Breast epithelium (tissue), 4 donors: Measurements from ENCODE around the gene SPRYD7. TPM values are rescaled to one million over a fixed set of nuclear protein-coding genes. Genes with fewer than 3 reads are reported as not detected.

Source experiments
- DNase-seq, 2 donors: peaks; one replicate each; pipeline ENCODE4 v3.0.0-alpha.2; 2019; ENCODE audit warnings: low spot score in 2 of 2
- H3K27ac ChIP-seq, 2 donors: fragments of 200-600 bp; sonication (generic) in 1 of 2; one replicate each; pipeline ENCODE4 v1.5.1; 2016 to 2019; ENCODE audit warnings: mild to moderate bottlenecking in 1 of 2
- H3K27me3 ChIP-seq, 2 donors: fragments of 200-600 bp; sonication (generic) in 1 of 2; one replicate each; pipeline versions ENCODE4 v1.5.1 to v1.6.0; 2017 to 2019; ENCODE audit warnings: control low read depth in 1 of 2, mild to moderate bottlenecking in 1 of 2
- H3K36me3 ChIP-seq: fragments of 200-600 bp; one replicate; pipeline ENCODE4 v1.5.1; 2019
- H3K4me1 ChIP-seq, 2 donors: fragments of 200-600 bp; sonication (generic); one replicate each; pipeline ENCODE4 v1.5.1; 2016 to 2019; ENCODE audit warnings: control low read depth in 1 of 2
- H3K4me3 ChIP-seq, 3 donors: fragments of 200-600 bp; sonication (generic); 1 replicate in 2 of 3; 2 replicates in 1 of 3; pipeline ENCODE4 v1.5.1; 2016 to 2019; ENCODE audit warnings: mild to moderate bottlenecking in 3 of 3, moderate library complexity in 2 of 3
- H3K9me3 ChIP-seq, 2 donors: fragments of 200-600 bp; sonication (generic) in 1 of 2; one replicate each; pipeline ENCODE4 v1.5.1; 2016 to 2019; ENCODE audit warnings: control low read depth in 1 of 2
- POLR2A ChIP-seq: fragments of 450-650 bp; IDR thresholded peaks from one replicate; pipeline ENCODE4 v1.6.1; 2016; ENCODE audit warnings: antibody characterized with exemption, mild to moderate bottlenecking, moderate library complexity
- POLR2AphosphoS5 ChIP-seq, 3 donors: sonication (generic); formaldehyde crosslinking; IDR thresholded peaks; one replicate each; pipeline ENCODE4 v1.6.1; 2017; ENCODE audit warnings: antibody characterized with exemption in 3 of 3
- intact Hi-C: fragments of 100-400 bp; cut with DNase I; formaldehyde crosslinking; loops from one replicate; pipeline ENCODE4 v1.15.1; 2023; ENCODE audit warnings: low total_unique reads
- total RNA-seq, 3 donors: library from RNA; depleted of rRNA; stranded (reverse); fragments of >200 nt; gene quantifications; one replicate each; pipeline ENCODE4 v1.1.0, GENCODE V29; 2016
- TF ChIP-seq, protein P1 (sequence below), 3 donors: fragments of 450-650 bp; IDR thresholded peaks; one replicate each; pipeline ENCODE4 v1.5.1; 2016 to 2017; ENCODE audit warnings: antibody characterized with exemption in 3 of 3, mild to moderate bottlenecking in 3 of 3, moderate library complexity in 3 of 3

Gene SPRYD7
- total RNA-seq, 3 donors from 2014 or later: 3.0 to 6.1 (median 3.9) TPM

DNA sequence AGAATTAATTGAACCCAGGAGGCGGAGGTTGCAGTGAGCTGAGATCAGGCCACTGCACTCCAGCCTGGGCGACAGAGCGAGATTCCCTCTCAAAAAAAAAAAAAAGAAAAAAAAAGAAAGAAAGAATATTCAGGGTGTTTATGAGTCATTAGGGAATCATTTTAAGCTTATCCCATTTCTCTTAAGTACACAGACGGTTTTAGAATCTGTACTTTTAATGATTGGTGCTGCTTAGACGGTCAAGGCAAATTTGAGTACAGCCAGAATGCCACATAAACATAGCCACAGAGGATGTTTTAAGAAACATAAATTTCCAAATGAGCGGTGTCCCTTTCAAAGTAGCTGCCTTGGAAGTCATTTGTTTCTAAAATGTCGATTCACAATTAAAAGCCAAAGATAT lies 2.6 kb downstream of the SPRYD7 start:
- no peak overlapping the region for H3K4me3 ChIP-seq
- H3K4me1 ChIP-seq: no peaks in the 10 kb centered on the region
- no peaks in the 10 kb centered on the region for H3K36me3 ChIP-seq

DNA sequence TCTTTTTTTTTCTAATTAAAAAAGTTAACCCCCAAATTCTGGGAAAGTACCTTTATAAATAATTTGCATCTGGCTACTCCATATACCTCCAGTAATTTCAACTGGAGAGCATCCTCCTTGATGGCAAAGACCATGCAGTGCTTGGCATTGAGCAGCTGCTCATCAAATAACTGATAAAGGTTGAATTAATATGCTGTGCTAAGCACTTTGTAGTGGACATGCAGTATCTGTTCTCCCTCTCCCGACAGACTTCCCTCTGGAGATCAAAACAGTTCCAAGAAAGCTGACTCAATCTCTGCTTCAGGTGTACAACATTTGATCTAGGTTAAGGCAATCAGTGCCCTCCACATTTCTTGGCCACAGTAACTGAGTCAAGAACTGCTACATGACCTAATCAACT lies 3.3 kb downstream of the SPRYD7 start:
- Histone ChIP-seq H3K9me3 (no peaks in the 10 kb centered on the region), H3K4me3 (no peak overlapping the region), H3K27me3 (no peaks in the 10 kb centered on the region), H3K27ac (no peak overlapping the region), H3K4me1 (no peaks in the 10 kb centered on the region), H3K36me3 (no peaks in the 10 kb centered on the region)
- no peak for DNase-seq
- intact Hi-C loops: no loop called here
- no peak for TF ChIP-seq POLR2AphosphoS5 (IDR thresholded peaks at IDR 0.05)

More for the DNA sequence above, 2.6 kb downstream of the SPRYD7 start:
- Histone ChIP-seq H3K27me3 (no peaks in the 10 kb centered on the region), H3K27ac (no peak overlapping the region), H3K9me3 (no peaks in the 10 kb centered on the region)
- TF ChIP-seq, protein P1, sequence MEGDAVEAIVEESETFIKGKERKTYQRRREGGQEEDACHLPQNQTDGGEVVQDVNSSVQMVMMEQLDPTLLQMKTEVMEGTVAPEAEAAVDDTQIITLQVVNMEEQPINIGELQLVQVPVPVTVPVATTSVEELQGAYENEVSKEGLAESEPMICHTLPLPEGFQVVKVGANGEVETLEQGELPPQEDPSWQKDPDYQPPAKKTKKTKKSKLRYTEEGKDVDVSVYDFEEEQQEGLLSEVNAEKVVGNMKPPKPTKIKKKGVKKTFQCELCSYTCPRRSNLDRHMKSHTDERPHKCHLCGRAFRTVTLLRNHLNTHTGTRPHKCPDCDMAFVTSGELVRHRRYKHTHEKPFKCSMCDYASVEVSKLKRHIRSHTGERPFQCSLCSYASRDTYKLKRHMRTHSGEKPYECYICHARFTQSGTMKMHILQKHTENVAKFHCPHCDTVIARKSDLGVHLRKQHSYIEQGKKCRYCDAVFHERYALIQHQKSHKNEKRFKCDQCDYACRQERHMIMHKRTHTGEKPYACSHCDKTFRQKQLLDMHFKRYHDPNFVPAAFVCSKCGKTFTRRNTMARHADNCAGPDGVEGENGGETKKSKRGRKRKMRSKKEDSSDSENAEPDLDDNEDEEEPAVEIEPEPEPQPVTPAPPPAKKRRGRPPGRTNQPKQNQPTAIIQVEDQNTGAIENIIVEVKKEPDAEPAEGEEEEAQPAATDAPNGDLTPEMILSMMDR (IDR thresholded peaks at IDR 0.05): no peak
- TF ChIP-seq POLR2AphosphoS5 (IDR thresholded peaks at IDR 0.05): no peak
- no peak for TF ChIP-seq POLR2A
- intact Hi-C loops: no loop called here
- DNase-seq: no peak

DNA sequence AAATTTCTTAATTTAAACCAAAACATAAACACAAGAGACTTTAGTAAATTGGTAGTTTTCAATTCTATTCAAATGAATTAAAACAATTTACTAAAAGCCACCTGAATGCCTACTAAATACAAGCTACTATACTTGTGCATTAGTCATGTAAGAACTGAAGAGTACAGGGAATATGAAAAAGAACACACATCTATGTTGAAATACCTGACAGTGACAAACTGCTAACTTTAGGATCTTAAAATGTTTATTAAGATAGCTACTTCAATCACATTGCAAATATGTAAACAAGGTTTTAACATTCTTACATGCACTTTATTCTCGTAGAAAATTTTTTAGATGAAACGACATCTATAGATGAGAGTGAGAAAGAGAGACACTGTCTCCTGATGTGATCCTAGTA lies 4.1 kb downstream of the SPRYD7 start:
- H3K27ac ChIP-seq: no peak overlapping the region
- no peaks in the 10 kb centered on the region for H3K4me1 ChIP-seq
- no peak for DNase-seq
- H3K36me3 ChIP-seq: no peaks in the 10 kb centered on the region
- no peaks in the 10 kb centered on the region for H3K9me3 ChIP-seq
- no peak for TF ChIP-seq POLR2A
- TF ChIP-seq, protein P1 (IDR thresholded peaks at IDR 0.05): no peak
- no peak for TF ChIP-seq POLR2AphosphoS5 (IDR thresholded peaks at IDR 0.05)
- H3K4me3 ChIP-seq: no peak overlapping the region
- intact Hi-C loops: no loop called here
- no peaks in the 10 kb centered on the region for H3K27me3 ChIP-seq

DNA sequence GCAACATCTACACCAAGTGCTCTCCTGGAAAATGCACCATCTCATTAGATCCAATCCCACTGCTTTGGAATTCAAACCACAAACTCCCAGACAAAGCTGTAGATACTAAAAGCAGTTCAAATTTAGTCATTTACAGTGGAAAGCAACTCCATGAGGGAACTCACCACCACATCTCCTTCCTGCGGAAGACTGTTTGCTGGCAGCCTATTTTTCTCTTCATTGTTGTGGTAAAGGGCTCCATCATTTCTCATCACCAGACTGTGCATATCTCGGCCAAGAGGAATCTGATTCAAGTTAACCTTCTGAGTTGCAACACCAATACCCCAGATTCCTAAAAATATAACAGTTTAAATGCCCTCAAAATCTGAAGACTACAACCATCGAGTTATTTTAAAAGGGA lies 8.4 kb downstream of the SPRYD7 start:
- Histone ChIP-seq H3K27me3 (no peaks in the 10 kb centered on the region), H3K9me3 (no peaks in the 10 kb centered on the region), H3K27ac (no peak overlapping the region), H3K36me3 (no peaks in the 10 kb centered on the region), H3K4me1 (no peaks in the 10 kb centered on the region), H3K4me3 (no peak overlapping the region)
- DNase-seq: no peak
- intact Hi-C loops: no loop called here
- TF ChIP-seq, protein P1 (IDR thresholded peaks at IDR 0.05): no peak
- no peak for TF ChIP-seq POLR2AphosphoS5 (IDR thresholded peaks at IDR 0.05)

DNA sequence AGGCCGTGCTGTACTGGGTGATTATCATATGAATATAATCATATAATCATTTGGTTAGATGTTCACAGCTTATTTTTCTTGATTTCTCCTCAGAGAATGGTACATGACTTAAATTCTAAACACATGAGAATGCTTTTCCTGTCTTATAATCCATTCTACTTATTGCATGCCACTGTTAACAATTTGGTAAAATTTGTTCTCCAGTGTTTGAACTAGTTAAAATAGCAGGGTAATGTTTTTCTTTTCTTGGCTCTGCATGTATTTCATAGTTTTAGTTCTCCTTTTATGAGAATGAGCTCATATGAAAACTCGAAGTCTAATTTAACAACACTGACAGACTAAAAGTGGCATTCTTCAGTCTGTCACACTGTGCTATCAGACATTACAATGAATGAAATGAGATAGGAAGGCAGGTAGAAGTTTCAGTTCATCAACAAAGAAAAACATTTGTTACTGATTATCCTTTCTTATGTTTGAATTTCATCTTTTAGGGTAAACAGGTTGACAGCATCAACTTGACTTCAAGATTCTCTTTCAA lies 10.2 kb downstream of the SPRYD7 start:
- DNase-seq: no peak

More for the DNA sequence above, 10.2 kb downstream of the SPRYD7 start:
- peaks cover 6% of the 10 kb centered on the region for H3K36me3 ChIP-seq
- no peaks in the 10 kb centered on the region for H3K9me3 ChIP-seq
- no peak overlapping the region for H3K4me3 ChIP-seq
- no peak overlapping the region for H3K27ac ChIP-seq
- no peak for TF ChIP-seq POLR2AphosphoS5 (IDR thresholded peaks at IDR 0.05)
- no peak for TF ChIP-seq POLR2A
- TF ChIP-seq, protein P1 (IDR thresholded peaks at IDR 0.05): no peak
- no peaks in the 10 kb centered on the region for H3K27me3 ChIP-seq
- no peaks in the 10 kb centered on the region for H3K4me1 ChIP-seq
- intact Hi-C loops: no loop called here
